Lung (tissue), 12 donors: ENCODE results near the gene RASSF9. TPM values are rescaled to one million over a fixed set of nuclear protein-coding genes. Genes with fewer than 3 reads are reported as not detected.

Source experiments
- ATAC-seq: fragments of 200-7000 bp; cut with Tn5 transposase; one replicate; pipeline ENCODE4 v1.9.1; 2020; ENCODE audit warnings: moderate number of reproducible peaks; ENCODE audit not compliant: insufficient read depth, low FRiP score
- DNase-seq, 3 donors: peaks; one replicate each; pipeline ENCODE4 v3.0.0-alpha.2; 2013 to 2017
- H3K27ac ChIP-seq, 2 donors: one replicate each; pipeline ENCODE4 v1.5.1; 2013; ENCODE audit warnings: mild to moderate bottlenecking in 2 of 2, moderate library complexity in 2 of 2, control low read depth in 1 of 2, inconsistent platforms in 1 of 2, low read depth in 1 of 2, low read length in 1 of 2
- H3K27me3 ChIP-seq, 3 donors: one replicate each; pipeline ENCODE4 v1.5.1; 2013; ENCODE audit warnings: low read length in 2 of 3; ENCODE audit not compliant: control insufficient read depth in 3 of 3, insufficient read depth in 3 of 3
- H3K36me3 ChIP-seq, 4 donors: one replicate each; pipeline ENCODE4 v1.5.1; 2013; ENCODE audit warnings: low read length in 4 of 4, mild to moderate bottlenecking in 1 of 4, moderate library complexity in 1 of 4; ENCODE audit not compliant: control insufficient read depth in 4 of 4, insufficient read depth in 4 of 4
- H3K4me1 ChIP-seq, 5 donors: one replicate each; pipeline ENCODE4 v1.5.1; 2013; ENCODE audit warnings: low read length in 5 of 5, mild to moderate bottlenecking in 2 of 5, moderate library complexity in 1 of 5; ENCODE audit not compliant: control insufficient read depth in 5 of 5, insufficient read depth in 5 of 5
- H3K4me3 ChIP-seq: one replicate; pipeline ENCODE4 v1.5.1; 2013; ENCODE audit warnings: mild to moderate bottlenecking, control low read depth, moderate library complexity
- H3K9ac ChIP-seq, 2 donors: one replicate each; pipeline ENCODE4 v1.5.1; 2013; ENCODE audit warnings: low read length in 2 of 2, control low read depth in 1 of 2; ENCODE audit not compliant: insufficient read depth in 1 of 2
- H3K9me3 ChIP-seq, 4 donors: one replicate each; pipeline ENCODE4 v1.5.1; 2013; ENCODE audit warnings: low read length in 3 of 4, mild to moderate bottlenecking in 1 of 4, moderate library complexity in 1 of 4; ENCODE audit not compliant: control insufficient read depth in 4 of 4, insufficient read depth in 3 of 4
- WGBS, 2 donors: extraction: QIAGEN DNeasy Blood & Tissue Kit; methylation state at CpG; one replicate each; pipeline ENCODE4 v1.1.7; 2013; 5-methylcytosine and 5-hydroxymethylcytosine counted together
- polyA plus RNA-seq, 2 donors: library from polyadenylated mRNA; stranded (reverse); fragments of 200-250 nt; gene quantifications; one replicate each; pipeline ENCODE4 v1.2.1, GENCODE V29; 2013
- total RNA-seq, 2 donors: library from RNA; depleted of rRNA in 1 of 2; stranded (reverse); fragments of >200 nt in 1 of 2; gene quantifications; one replicate each; pipeline ENCODE4 v1.2.1, GENCODE V29; 2014 to 2021
- TF ChIP-seq, protein P1 (sequence below): IDR thresholded peaks from 2 replicates; pipeline ENCODE4 v1.5.1; 2012; ENCODE audit warnings: mild to moderate bottlenecking; ENCODE audit errors: control extremely low read depth, extremely low read depth
- donor health status: control.
- donor health status: control.
- donor health status: Bipolar disorder and iron deficiency.
- donor health status: healthy.
- donor health status: DM: yes; HTN: yes; CAD: no.

The RASSF9 gene
- total and polyA plus RNA-seq, 4 donors, result 2.1 to 14.3 (median 6.2) TPM

DNA sequence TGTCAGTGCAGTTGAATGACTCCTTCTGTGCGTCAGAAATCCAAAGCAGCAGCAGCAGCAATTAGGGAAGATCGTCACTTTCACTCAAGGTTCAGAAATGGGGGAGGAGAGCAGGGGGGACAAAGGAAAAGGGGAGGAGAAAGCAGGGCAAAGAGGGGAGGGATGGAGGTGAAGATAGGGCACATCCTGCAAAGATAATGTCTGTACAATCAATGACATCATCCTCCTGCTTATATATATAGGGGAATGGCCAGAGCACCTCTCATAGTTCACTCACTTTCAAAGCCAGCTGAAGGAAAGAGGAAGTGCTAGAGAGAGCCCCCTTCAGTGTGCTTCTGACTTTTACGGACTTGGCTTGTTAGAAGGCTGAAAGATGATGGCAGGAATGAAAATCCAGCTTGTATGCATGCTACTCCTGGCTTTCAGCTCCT, 37.8 kb upstream of the RASSF9 start, which contains the start of gene NTS:
Gene NTS, plus strand, starts transcription at position 265 of the 431 bp plus-strand sequence. Its CDS starts 109 bp downstream, at position 374.
- 36 to 44% methylated on average over 3 of the region's 3 CpGs for WGBS, 2 donors
- H3K4me3 ChIP-seq, result no peak within 1 kb of the TSS
- ATAC-seq, result no peak
- H3K36me3 ChIP-seq, result no peaks in the 10 kb centered on the region
- no peak within 1 kb of the TSS for H3K9ac ChIP-seq
- TF ChIP-seq, protein P1, sequence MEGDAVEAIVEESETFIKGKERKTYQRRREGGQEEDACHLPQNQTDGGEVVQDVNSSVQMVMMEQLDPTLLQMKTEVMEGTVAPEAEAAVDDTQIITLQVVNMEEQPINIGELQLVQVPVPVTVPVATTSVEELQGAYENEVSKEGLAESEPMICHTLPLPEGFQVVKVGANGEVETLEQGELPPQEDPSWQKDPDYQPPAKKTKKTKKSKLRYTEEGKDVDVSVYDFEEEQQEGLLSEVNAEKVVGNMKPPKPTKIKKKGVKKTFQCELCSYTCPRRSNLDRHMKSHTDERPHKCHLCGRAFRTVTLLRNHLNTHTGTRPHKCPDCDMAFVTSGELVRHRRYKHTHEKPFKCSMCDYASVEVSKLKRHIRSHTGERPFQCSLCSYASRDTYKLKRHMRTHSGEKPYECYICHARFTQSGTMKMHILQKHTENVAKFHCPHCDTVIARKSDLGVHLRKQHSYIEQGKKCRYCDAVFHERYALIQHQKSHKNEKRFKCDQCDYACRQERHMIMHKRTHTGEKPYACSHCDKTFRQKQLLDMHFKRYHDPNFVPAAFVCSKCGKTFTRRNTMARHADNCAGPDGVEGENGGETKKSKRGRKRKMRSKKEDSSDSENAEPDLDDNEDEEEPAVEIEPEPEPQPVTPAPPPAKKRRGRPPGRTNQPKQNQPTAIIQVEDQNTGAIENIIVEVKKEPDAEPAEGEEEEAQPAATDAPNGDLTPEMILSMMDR, result no peak
- H3K4me1 ChIP-seq, result no peaks in the 10 kb centered on the region
- DNase-seq, result peak in 2 of 3 donors; percentile 16 to 18
- no peaks in the 10 kb centered on the region for H3K9me3 ChIP-seq
- no peak within 1 kb of the TSS for H3K27ac ChIP-seq
- no peaks in the 10 kb centered on the region for H3K27me3 ChIP-seq

DNA sequence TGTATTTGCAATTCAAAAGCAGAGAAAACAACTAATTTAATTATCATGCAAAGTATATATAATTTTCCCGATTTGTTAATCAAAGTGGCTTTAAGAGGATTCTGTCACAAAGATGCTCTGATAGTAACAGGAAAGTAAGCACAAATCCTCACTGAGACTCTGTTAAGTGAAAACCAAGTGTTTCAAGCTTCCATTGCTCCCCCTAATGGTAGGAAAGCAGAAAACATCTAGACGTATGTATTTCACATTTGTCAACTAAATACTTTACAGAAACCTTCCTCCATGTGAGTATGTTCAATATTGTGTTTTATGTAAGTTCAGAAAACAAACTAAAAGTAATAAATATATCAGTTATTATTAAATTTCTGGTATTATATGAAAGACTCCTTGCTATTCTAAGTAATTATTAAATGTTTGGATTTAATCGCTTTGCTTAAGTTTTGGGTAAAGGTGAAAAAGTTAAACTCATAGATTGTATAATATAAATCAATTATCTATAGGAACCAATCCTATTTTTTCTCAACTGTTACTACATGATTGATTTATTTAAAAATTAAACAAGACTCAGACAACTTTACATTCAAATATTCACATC, 36.4 kb upstream of the RASSF9 start:
- no peak overlapping the region for H3K9ac ChIP-seq
- H3K27ac ChIP-seq, result no peak overlapping the region
- H3K36me3 ChIP-seq, result no peaks in the 10 kb centered on the region
- no peaks in the 10 kb centered on the region for H3K4me1 ChIP-seq
- ATAC-seq (no peak), DNase-seq (peak in 2 of 3 donors; percentile 65 to 76)
- no peaks in the 10 kb centered on the region for H3K27me3 ChIP-seq
- WGBS, 2 donors, result 32 to 35% methylated on average over 3 of the region's 3 CpGs
- TF ChIP-seq, protein P1, result peak; percentile 51
- H3K9me3 ChIP-seq, result no peaks in the 10 kb centered on the region
- no peak overlapping the region for H3K4me3 ChIP-seq

DNA sequence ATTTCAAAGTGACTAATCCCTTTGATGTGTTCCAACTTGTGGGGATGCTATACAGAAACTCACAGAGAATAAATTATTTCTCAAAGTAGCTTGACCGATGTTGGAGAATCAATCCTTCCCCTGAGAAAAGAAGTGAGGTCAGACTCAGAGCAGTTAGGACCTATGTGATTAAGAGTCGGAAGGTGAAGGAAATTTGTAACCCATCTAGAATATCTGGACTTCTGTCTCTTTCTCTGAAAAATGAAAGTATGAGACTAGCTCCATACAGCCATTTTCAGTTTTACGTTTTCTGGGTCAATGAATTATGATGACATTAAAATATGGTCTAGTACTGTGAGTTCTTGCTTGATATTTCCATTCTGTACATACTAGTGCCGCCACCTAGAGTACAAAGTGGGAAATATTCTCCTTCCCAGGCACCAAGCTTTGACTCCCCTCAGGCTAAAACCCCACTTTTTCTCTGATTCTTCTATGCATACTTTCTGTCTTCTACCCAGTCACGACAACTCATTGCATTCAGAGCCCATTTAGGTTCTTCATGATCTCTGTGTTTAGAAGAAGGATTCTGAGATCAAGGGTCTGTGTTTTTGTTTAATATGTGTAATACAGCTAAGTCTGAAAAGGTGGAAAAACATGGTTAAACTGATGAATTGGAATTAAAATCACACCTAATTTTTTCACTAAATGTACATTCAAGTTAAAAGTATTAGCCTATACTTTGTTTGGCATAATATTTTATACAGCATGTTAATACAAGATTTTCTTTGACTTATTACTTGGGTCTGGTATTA, 31.0 kb upstream of the RASSF9 start:
- WGBS, 2 donors, result 32 to 35% methylated on average over 5 of the region's 5 CpGs
- TF ChIP-seq, protein P1, result peak; percentile 66
- ATAC-seq, result no peak
- no peaks in the 10 kb centered on the region for H3K27me3 ChIP-seq
- peaks cover 0 to 5% (median 0%) of the 10 kb centered on the region in 5 donors for H3K4me1 ChIP-seq
- no peak overlapping the region for H3K4me3 ChIP-seq
- peak; percentile 40 to 83 (median 78) for DNase-seq
- H3K36me3 ChIP-seq, result no peaks in the 10 kb centered on the region
- no peak overlapping the region for H3K27ac ChIP-seq
- no peak overlapping the region for H3K9ac ChIP-seq
- H3K9me3 ChIP-seq, result no peaks in the 10 kb centered on the region
